T-helper 17 cell (primary cell): ENCODE data around the gene SFR1. TPM values are rescaled to one million over a fixed set of nuclear protein-coding genes. Genes with fewer than 3 reads are reported as not detected.
"Not testable (repeated sequence)": the region's sequence is repeated elsewhere in the genome, so short reads cannot be mapped to it uniquely, and the experiment has no call there.

ENCODE experiments used
- ATAC-seq: fragments of 150-1000 bp; cut with Tn5 transposase; 2 replicates; pipeline ENCODE4 v1.10.0; 2021; ENCODE audit warnings: mild to moderate bottlenecking, moderate library complexity
- DNase-seq, 3 donors: peaks; one replicate each; pipeline versions ENCODE4 v3.0.0 to v3.0.0-alpha.2; 2020 to 2021
- H3K9me3 ChIP-seq: one replicate; pipeline ENCODE4 v1.7.0; 2013; ENCODE audit warnings: low read length, mild to moderate bottlenecking; ENCODE audit not compliant: control insufficient read depth, poor library complexity, severe bottlenecking
- H3K27ac Mint-ChIP-seq: one replicate; pipeline ENCODE4 v1.8.0; 2022; ENCODE audit warnings: mild to moderate bottlenecking, moderate library complexity, mixed read lengths
- H3K27me3 Mint-ChIP-seq: one replicate; pipeline ENCODE4 v1.8.0; 2022; ENCODE audit warnings: mixed read lengths
- H3K36me3 Mint-ChIP-seq: one replicate; pipeline ENCODE4 v1.8.0; 2022; ENCODE audit warnings: low read depth, mixed read lengths
- H3K4me1 Mint-ChIP-seq: one replicate; pipeline ENCODE4 v1.8.0; 2022; ENCODE audit warnings: mild to moderate bottlenecking, mixed read lengths
- H3K4me3 Mint-ChIP-seq: one replicate; pipeline ENCODE4 v1.8.0; 2022; ENCODE audit warnings: mild to moderate bottlenecking, moderate library complexity, mixed read lengths
- total RNA-seq, 4 donors: library from RNA in 2 of 4; stranded (reverse) in 2 of 4; gene quantifications; one replicate each; pipeline ENCODE4 v1.2.3 and lab custom pipeline; 2022 to 2026

SFR1 gene
- total RNA-seq, 2 donors from 2014 or later: 10.9 to 16.3 TPM

DNA sequence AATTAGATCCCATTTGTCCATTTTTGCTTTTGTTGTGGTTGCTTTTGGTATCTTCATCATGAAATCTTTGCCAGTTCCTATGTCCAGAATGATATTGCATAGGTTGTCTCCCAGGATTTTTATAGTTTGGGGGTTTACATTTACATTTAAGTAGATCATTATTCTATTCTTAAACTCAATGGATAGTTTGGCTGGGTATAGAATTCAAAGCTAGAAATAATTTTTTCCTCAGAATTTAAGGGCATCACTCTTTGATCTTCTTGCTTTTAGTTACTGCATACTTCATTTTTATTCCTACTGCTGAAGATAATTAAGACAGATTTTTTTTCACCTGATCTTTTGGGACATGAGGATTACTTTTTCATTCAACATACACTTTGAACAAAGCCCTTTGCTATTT lies 29.8 kb downstream of the SFR1 start:
- Mint-ChIP-seq H3K36me3 (peaks cover 3% of the 10 kb centered on the region), H3K4me1 (no peaks in the 10 kb centered on the region), H3K27me3 (peaks cover 21% of the 10 kb centered on the region), H3K4me3 (no peak overlapping the region), H3K27ac (no peak overlapping the region)
- H3K9me3 ChIP-seq: peaks cover 3% of the 10 kb centered on the region
- ATAC-seq (no peak), DNase-seq (no peak)

GRCh38 chr10:104155591-104155990 lies 33.6 kb downstream of the SFR1 start:
- DNase-seq (no peak), ATAC-seq (no peak)
- H3K27me3 Mint-ChIP-seq: peaks cover 24% of the 10 kb centered on the region

DNA sequence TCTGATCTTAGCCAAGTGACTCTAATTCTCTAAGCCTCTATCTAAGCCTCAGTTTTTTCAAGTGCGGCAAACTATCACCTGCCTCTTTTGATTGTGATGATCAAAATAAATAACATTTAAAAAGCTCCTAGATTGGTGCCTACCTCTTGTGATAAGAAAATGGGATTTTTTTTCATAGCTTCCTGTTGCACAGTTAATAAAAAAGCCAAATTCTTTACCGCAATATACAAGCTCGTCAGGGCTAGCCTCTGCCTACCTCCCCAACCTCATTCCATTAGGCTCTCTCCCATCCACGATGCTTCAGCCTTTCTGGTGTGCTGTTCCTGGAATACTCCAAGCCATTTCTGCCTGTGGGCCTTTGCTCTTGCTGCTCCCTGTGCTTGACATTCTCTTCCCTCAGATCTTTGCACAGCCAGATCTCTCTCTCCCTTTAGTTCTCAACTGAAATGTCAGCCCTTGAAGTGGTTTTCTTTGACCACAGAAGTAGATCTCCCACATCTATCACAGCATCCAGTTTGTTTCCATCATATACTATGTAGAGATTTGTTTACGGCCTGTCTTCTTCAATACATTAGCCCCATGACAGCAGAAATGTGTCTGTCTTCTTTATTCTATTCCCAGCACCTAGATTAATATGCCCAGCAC lies 48.8 kb downstream of the SFR1 start:
- ATAC-seq (peak; percentile 97), DNase-seq (no peak)
- peaks cover 3% of the 10 kb centered on the region for H3K36me3 Mint-ChIP-seq
- no peaks in the 10 kb centered on the region for H3K9me3 ChIP-seq
- peak overlapping the region; percentile 87 for H3K27ac Mint-ChIP-seq
- H3K27me3 Mint-ChIP-seq: peaks cover 20% of the 10 kb centered on the region
- H3K4me3 Mint-ChIP-seq: peak overlapping the region; percentile 89
- peaks cover 17% of the 10 kb centered on the region for H3K4me1 Mint-ChIP-seq

More at GRCh38 chr10:104155591-104155990, 33.6 kb downstream of the SFR1 start:
- H3K36me3 Mint-ChIP-seq: peaks cover 8% of the 10 kb centered on the region
- no peaks in the 10 kb centered on the region for H3K4me1 Mint-ChIP-seq
- no peak overlapping the region for H3K4me3 Mint-ChIP-seq
- H3K27ac Mint-ChIP-seq: no peak overlapping the region
- peaks cover 3% of the 10 kb centered on the region for H3K9me3 ChIP-seq

- not testable (repeated sequence) for H3K27ac Mint-ChIP-seq, H3K9me3 ChIP-seq, ATAC-seq, DNase-seq, H3K36me3 Mint-ChIP-seq, H3K27me3 Mint-ChIP-seq, H3K4me3 Mint-ChIP-seq
- peaks cover 22% of the 10 kb centered on the region for H3K4me1 Mint-ChIP-seq
These were observed 52.2 kb downstream of the SFR1 start for GRCh38 chr10:104174136-104174535.

Other genes with a start within 250 kb of the SFR1 start
- 10 to 100 TPM; 47.0 to 53.7 TPM for gene STN1, start 204.0 kb upstream of the SFR1 start, total RNA-seq
- 10 to 100 TPM; 24.1 to 25.4 TPM for gene SLK, start 155.0 kb upstream of the SFR1 start, total RNA-seq
- gene COL17A1, start 36.3 kb upstream of the SFR1 start, total RNA-seq: not detected
- gene CFAP43, start 110.2 kb downstream of the SFR1 start, total RNA-seq: not detected
- gene GSTO1, start 132.7 kb downstream of the SFR1 start, total RNA-seq: 10 to 100 TPM; 37.9 to 52.6 TPM
- 1 to 10 TPM in 1 of 2 donors, under 1 TPM in 1; 0.70 to 1.1 TPM for gene GSTO2, start 147.0 kb downstream of the SFR1 start, total RNA-seq
- gene ITPRIP, start 216.3 kb downstream of the SFR1 start, total RNA-seq: 10 to 100 TPM; 30.6 to 47.1 TPM
- gene CFAP58, start 231.7 kb downstream of the SFR1 start, total RNA-seq: not detected